8988T (cell line): Measurements from ENCODE around the gene CCSER2.

Experiments
- DNase-seq: peaks from one replicate; pipeline ENCODE4 v3.0.0; 2011

The CCSER2 gene

DNA sequence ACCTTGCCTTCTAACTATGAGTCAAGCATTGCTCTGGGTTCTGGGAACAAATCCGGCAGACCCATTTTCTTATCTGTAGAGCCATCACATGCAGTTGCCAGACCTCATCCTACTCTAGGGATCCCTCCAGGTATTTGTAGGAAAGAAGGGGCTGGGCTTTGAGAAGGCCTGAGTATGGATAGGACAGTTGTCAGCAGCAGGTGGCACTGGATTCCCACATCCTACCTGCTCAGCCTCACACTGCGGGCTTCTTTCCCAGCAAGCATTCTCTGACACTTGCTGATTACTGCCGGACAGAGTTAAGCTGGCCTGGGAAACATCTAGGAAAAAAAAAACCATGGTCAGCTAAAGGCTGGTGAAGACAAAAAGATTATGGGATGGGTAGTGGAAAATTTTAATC lies 224.1 kb downstream of the CCSER2 start:
- no peak for DNase-seq

DNA sequence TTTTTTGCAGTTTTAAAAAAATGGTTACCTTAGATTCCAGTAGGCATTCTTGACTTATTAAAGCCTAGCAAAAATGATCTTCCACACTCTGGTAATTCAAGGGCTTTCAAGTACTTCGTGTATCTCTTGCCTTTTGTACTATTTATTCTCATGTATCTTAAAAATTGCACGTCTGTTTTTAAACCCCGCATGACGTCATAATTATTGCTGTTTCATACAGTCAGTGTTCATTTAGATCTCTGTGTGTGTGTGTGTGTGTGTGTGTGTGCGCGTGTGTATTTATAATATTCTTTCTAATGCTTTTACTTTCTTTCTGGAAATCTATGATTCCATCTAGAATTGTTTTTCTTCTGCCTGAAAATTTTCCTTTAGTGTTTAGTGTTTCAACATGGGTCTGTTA lies 234.2 kb downstream of the CCSER2 start:
- no peak for DNase-seq

DNA sequence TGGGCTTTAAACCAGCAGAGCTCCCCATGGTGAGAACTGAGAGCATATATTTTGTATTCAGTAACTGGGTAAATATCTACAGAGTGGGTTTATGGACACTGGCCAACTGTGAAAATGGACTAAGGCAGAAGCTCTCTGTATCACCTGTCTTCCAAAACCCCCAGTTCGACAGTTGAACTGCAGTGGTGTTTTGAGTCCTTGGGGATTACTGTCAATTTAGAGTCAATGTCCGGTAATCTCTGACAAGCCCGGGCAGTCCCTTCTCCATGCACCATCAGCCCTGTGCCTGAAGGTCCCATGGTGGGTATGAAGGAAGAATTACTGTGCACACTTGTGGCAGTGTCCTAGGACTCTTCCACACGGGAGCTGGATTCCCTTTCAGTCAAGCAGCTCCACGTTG lies 235.0 kb downstream of the CCSER2 start:
- no peak for DNase-seq

DNA sequence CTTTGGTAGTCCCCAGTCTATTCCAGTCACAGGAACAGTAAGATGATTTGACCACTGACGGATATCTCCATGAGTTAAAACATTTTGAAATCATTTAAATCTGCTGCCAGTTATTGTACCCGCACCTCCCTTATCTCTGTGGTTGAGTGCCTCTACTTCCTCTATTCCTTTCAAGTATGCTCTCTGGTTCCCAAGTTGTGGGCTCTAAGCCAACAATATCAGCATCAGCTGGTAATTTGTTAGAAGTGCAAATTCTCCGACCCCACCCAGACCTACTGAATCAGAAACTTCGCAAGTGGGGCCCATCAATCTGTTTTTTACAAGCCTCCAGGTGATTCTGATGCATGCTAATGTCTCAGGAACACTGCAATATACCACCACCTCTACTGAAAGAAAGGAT lies 235.5 kb downstream of the CCSER2 start:
- DNase-seq = no peak

DNA sequence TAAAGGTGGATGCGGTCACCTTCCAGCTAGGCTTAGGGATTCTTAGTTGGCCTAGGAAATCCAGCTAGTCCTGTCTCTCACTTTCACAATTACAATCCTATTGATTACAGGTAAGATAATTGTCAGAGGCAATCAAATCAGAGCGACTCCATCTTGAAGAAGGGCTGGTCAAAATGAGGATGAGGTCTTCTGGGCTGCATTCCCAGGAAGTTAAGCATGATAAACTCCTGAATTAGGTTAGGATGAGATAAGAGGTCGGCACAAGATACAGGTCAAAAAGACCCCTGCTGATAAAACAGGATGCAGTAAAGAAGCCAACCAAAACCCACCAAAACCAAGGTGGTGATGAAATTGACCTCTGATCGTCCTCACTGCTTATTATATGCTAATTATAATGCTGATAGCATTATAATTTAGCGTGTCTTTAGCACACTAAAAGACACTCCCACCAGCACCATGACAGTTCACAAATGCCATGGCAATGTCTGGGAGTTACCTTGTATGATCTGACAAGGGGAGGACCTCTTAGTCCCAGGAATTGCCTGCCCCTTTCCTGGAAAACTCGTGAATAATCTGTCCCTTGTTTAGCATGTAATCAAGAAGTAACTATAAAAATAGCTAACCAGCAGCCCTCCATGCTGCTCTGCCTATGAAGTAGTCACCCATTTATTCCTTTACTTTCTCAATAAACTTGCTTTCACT lies 237.6 kb downstream of the CCSER2 start:
- no peak for DNase-seq

DNA sequence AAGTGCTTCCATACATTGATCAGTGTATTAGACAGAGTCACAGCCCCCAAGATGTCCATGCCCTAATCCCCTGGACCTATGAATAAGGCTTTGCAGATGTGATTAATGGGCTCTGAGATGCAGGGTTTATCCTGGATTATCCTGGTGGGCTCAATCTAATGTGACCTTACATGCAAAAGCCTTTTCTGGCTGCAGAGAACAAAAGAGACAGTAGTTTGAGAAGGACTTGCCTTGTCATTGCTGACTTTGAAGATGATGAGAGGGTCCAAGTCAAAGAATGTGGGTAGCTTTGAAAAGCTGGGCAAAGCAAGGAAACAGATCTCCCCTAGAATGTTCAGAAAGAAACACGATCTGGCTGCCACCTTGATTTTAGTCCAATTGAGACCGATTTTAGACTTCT lies 238.7 kb downstream of the CCSER2 start:
- no peak for DNase-seq
